ENCODE results near the gene STK16. TPM values are rescaled to one million over a fixed set of nuclear protein-coding genes. Genes with fewer than 3 reads are reported as not detected.
A peak's percentile ranks its signal among the peaks of the same experiment; 100 is the strongest.

Gene STK16
- total and polyA plus RNA-seq, 2 of the 4 experiments (the other 2 are of a cell fraction), result 44.4 to 50.1 TPM

DNA sequence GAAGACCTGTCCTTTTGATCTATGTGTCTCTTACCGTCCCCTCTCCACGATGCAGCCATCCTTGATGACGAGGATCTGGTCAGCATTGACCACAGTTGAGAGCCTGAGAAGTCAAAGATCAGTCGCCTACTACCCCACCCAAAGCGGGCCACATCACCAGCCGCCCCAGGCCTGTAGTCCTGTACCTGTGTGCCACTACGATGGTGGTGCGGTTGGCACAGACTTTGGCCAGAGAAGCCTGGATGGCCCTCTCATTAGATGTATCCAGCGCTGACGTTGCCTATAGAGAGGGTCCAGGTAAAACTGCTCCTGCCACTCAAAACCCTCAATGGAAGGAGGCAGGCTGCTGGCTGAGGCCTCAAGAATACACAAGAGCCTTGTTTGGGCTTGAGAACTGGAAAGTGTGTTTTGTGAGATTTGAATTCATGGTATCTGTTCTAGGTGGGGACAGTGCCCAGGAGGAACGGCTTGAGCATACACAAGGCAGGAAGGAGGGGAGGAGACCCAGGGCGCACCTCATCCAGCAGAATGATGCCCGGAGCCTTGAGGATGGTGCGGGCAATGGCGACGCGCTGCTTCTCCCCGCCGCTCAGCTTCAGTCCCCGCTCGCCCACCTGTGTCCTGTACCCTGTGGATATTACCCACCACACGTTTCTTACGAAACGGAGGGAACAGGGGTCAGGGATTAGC, 34.9 kb upstream of the STK16 start:
- BruUV-seq (replicated peaks), result no TSS peak
- Histone ChIP-seq H3K4me2 (ENCODE audit: low read depth, low read length) (no peak overlapping the region), H2AFZ (replicated peaks; ENCODE audit: low read length, poor library complexity) (no peak overlapping the region), H3K4me1 (ENCODE audit: control insufficient read depth, insufficient read depth, low read length) (peaks cover 16% of the 10 kb centered on the region), H3K9me1 (ENCODE audit: insufficient read depth, low read length) (peaks cover 8% of the 10 kb centered on the region; the same call in 1 of the 2 replicates), H4K5ac (ENCODE audit: low read depth, low read length) (no peak overlapping the region), H4K91ac (ENCODE audit: insufficient read depth, low read depth, low read length) (no peak overlapping the region), H4K8ac (ENCODE audit: low read depth in 2 of 2, low read length in 2 of 2) (no peak overlapping the region), H2BK5ac (ENCODE audit: low read depth, low read length, poor library complexity, severe bottlenecking) (no peak overlapping the region), H3K79me1 (ENCODE audit: low read depth in 1 of 2, low read length in 2 of 2) (peaks cover 5 to 29% of the 10 kb centered on the region in 2 experiments; a peak in 3 of 4 replicates), H3K27me3 (ENCODE audit: control insufficient read depth, insufficient read depth, low read length) (no peaks in the 10 kb centered on the region), H4K20me1 (ENCODE audit: insufficient read depth, low read length) (peaks cover 13% of the 10 kb centered on the region), H3K4me3 (ENCODE audit: insufficient read depth, low read depth, low read length) (no peak overlapping the region), H3K9ac (ENCODE audit: low read depth, low read length) (no peak overlapping the region), H3K27ac (ENCODE audit: insufficient read depth, low read length) (no peak overlapping the region), H3K18ac (ENCODE audit: low read depth, low read length) (no peak overlapping the region), H3K4ac (ENCODE audit: low read depth, low read length) (no peak overlapping the region), H2BK120ac (ENCODE audit: low read depth, low read length) (no peak overlapping the region), H2BK15ac (ENCODE audit: low read depth, low read length) (no peak overlapping the region), H3K56ac (ENCODE audit: extremely low read depth, insufficient read depth, low read length) (no peak overlapping the region), H2BK20ac (ENCODE audit: low read depth, low read length) (no peak overlapping the region), H3K23ac (ENCODE audit: low read depth, low read length) (no peak overlapping the region), H2AK5ac (ENCODE audit: low read depth, low read length) (no peak overlapping the region), H3K14ac (replicated peaks; ENCODE audit: low read depth, low read length) (no peak overlapping the region), H3K9me3 (ENCODE audit: control insufficient read depth, insufficient read depth, low read length) (no peaks in the 10 kb centered on the region), H2AK9ac (replicated peaks; ENCODE audit: low read depth, low read length, poor library complexity) (peak overlapping the region; percentile 47), H3K36me3 (ENCODE audit: control insufficient read depth, insufficient read depth, low read length) (peaks cover 54% of the 10 kb centered on the region)
- ATAC-seq (ENCODE audit: low read depth), result no peak
- TF ChIP-seq, protein P1, sequence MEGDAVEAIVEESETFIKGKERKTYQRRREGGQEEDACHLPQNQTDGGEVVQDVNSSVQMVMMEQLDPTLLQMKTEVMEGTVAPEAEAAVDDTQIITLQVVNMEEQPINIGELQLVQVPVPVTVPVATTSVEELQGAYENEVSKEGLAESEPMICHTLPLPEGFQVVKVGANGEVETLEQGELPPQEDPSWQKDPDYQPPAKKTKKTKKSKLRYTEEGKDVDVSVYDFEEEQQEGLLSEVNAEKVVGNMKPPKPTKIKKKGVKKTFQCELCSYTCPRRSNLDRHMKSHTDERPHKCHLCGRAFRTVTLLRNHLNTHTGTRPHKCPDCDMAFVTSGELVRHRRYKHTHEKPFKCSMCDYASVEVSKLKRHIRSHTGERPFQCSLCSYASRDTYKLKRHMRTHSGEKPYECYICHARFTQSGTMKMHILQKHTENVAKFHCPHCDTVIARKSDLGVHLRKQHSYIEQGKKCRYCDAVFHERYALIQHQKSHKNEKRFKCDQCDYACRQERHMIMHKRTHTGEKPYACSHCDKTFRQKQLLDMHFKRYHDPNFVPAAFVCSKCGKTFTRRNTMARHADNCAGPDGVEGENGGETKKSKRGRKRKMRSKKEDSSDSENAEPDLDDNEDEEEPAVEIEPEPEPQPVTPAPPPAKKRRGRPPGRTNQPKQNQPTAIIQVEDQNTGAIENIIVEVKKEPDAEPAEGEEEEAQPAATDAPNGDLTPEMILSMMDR (conservative IDR thresholded peaks at IDR 0.05; ENCODE audit: low read depth, low read length), result no peak
- no peak for TF ChIP-seq BHLHE40 (IDR thresholded peaks at IDR 0.05; ENCODE audit: low read depth, low read length)
- TF ChIP-seq RAD21 (IDR thresholded peaks at IDR 0.05; ENCODE audit: low read length), result no peak
- TF ChIP-seq RCOR1 (IDR thresholded peaks at IDR 0.05; ENCODE audit: insufficient replicate concordance, low read length), result no peak
- no peak for TF ChIP-seq CHD1 (IDR thresholded peaks at IDR 0.05; ENCODE audit: low read depth, low read length)
- no peak for TF ChIP-seq POLR2A (IDR thresholded peaks at IDR 0.05; ENCODE audit: low read depth, low read length)
- no peak for TF ChIP-seq FOS (IDR thresholded peaks at IDR 0.05; ENCODE audit: low read depth, low read length)
- no peak for TF ChIP-seq NFE2L2 (IDR thresholded peaks at IDR 0.05; ENCODE audit: low read depth, low read length)
- no peak for TF ChIP-seq MAZ (IDR thresholded peaks at IDR 0.05; ENCODE audit: borderline replicate concordance, low read depth, low read length)
- TF ChIP-seq, protein P2, sequence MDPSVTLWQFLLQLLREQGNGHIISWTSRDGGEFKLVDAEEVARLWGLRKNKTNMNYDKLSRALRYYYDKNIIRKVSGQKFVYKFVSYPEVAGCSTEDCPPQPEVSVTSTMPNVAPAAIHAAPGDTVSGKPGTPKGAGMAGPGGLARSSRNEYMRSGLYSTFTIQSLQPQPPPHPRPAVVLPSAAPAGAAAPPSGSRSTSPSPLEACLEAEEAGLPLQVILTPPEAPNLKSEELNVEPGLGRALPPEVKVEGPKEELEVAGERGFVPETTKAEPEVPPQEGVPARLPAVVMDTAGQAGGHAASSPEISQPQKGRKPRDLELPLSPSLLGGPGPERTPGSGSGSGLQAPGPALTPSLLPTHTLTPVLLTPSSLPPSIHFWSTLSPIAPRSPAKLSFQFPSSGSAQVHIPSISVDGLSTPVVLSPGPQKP (IDR thresholded peaks at IDR 0.05; ENCODE audit: borderline replicate concordance, low read depth, low read length), result no peak
- no peak for TF ChIP-seq MXI1 (IDR thresholded peaks at IDR 0.05; ENCODE audit: borderline replicate concordance, low read depth, low read length)
- no peak for TF ChIP-seq CEBPB (IDR thresholded peaks at IDR 0.05; ENCODE audit: low read depth, low read length)
- TF ChIP-seq RFX5 (IDR thresholded peaks at IDR 0.05; ENCODE audit: low read depth, low read length), result no peak
- TF ChIP-seq, protein P3, sequence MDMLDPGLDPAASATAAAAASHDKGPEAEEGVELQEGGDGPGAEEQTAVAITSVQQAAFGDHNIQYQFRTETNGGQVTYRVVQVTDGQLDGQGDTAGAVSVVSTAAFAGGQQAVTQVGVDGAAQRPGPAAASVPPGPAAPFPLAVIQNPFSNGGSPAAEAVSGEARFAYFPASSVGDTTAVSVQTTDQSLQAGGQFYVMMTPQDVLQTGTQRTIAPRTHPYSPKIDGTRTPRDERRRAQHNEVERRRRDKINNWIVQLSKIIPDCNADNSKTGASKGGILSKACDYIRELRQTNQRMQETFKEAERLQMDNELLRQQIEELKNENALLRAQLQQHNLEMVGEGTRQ (IDR thresholded peaks at IDR 0.05; ENCODE audit: low read depth, low read length), result no peak
- TF ChIP-seq SMC3 (IDR thresholded peaks at IDR 0.05; ENCODE audit: low read depth, low read length), result no peak
- no peak for TF ChIP-seq MAFK (IDR thresholded peaks at IDR 0.05; ENCODE audit: low read depth, low read length)
- CTCF ChIA-PET, result no interaction called here
- POLR2A ChIA-PET (ENCODE audit: unreplicated experiment), result no interaction called here
- in situ Hi-C loops (cut with MboI; ENCODE audit: low sequenced_read_pairs) (no loop called here), dilution Hi-C loops (cut with HindIII; ENCODE audit: low sequenced_read_pairs, unreplicated experiment) (no loop called here), intact Hi-C loops (cut with micrococcal nuclease) (no loop called here)
- 100% methylated on average over 6 of the region's 24 CpGs; no CpG with 5 or more reads in 1 of the 2 experiments for WGBS, 2 experiments (ENCODE audit: extremely low coverage in 2 of 2, insufficient read length in 1 of 2)
- DNase-seq, result no peak

Data from IMR-90 (cell line).